H9 (cell line): ENCODE results near the gene TLE5. TPM values are rescaled to one million over a fixed set of nuclear protein-coding genes. Genes with fewer than 3 reads are reported as not detected.

Experiments used
- DNase-seq: peaks from one replicate; pipeline ENCODE4 v3.0.0-alpha.2; 2017
- H2AFZ ChIP-seq: one replicate; pipeline ENCODE4 v1.6.1; 2013; ENCODE audit warnings: mild to moderate bottlenecking, low read length, control low read depth, moderate library complexity
- H2AK5ac ChIP-seq: 2 replicates; pipeline ENCODE4 v1.6.1; 2013; ENCODE audit warnings: low read length, control low read depth, mixed read lengths; ENCODE audit not compliant: insufficient read length
- H2BK120ac ChIP-seq: one replicate; pipeline ENCODE4 v1.6.1; 2013; ENCODE audit warnings: low read depth, mild to moderate bottlenecking, low read length, control low read depth, inconsistent platforms; ENCODE audit not compliant: poor library complexity, severe bottlenecking
- H2BK12ac ChIP-seq: 2 replicates; pipeline ENCODE4 v1.6.1; 2013; ENCODE audit warnings: low read length, control low read depth, mixed read lengths, low read depth; ENCODE audit not compliant: insufficient read length
- H2BK15ac ChIP-seq: 2 replicates; pipeline ENCODE4 v1.6.1; 2013; ENCODE audit warnings: low read depth, low read length, control low read depth
- H2BK20ac ChIP-seq: one replicate; pipeline ENCODE4 v1.6.1; 2013; ENCODE audit warnings: low read depth, mild to moderate bottlenecking, low read length, control low read depth, inconsistent platforms; ENCODE audit not compliant: poor library complexity, severe bottlenecking
- H2BK5ac ChIP-seq: 2 replicates; pipeline ENCODE4 v1.6.1; 2013; ENCODE audit warnings: low read length, control low read depth, mixed read lengths; ENCODE audit not compliant: insufficient read length
- H3K14ac ChIP-seq: 2 replicates; pipeline ENCODE4 v1.6.1; 2013; ENCODE audit warnings: low read length, control low read depth; ENCODE audit not compliant: insufficient read depth
- H3K18ac ChIP-seq: 2 replicates; pipeline ENCODE4 v1.6.1; 2013; ENCODE audit warnings: low read depth, mild to moderate bottlenecking, mixed read lengths, low read length, control low read depth; ENCODE audit not compliant: insufficient read length
- H3K23ac ChIP-seq: 2 replicates; pipeline ENCODE4 v1.6.1; 2013; ENCODE audit warnings: low read length, control low read depth, mixed read lengths, low read depth; ENCODE audit not compliant: insufficient read length
- H3K23me2 ChIP-seq: 2 replicates; pipeline ENCODE4 v1.6.1; 2013; ENCODE audit warnings: low read depth, mild to moderate bottlenecking, mixed read lengths, low read length, control low read depth; ENCODE audit not compliant: insufficient read length, poor library complexity, severe bottlenecking
- H3K27ac ChIP-seq: 2 replicates; pipeline ENCODE4 v1.5.1; 2013; ENCODE audit warnings: low read length, control low read depth, mixed read lengths, low read depth; ENCODE audit not compliant: insufficient read length
- H3K27me3 ChIP-seq: 2 replicates; pipeline ENCODE4 v1.6.1; 2013; ENCODE audit warnings: low read length, control low read depth, inconsistent platforms; ENCODE audit not compliant: insufficient read depth
- H3K4ac ChIP-seq: 2 replicates; pipeline ENCODE4 v1.6.1; 2013; ENCODE audit warnings: low read depth, mild to moderate bottlenecking, control low read depth, inconsistent platforms, low read length, moderate library complexity
- H3K4me1 ChIP-seq: 2 replicates; pipeline ENCODE4 v1.6.1; 2013; ENCODE audit warnings: low read length, control low read depth, inconsistent platforms; ENCODE audit not compliant: insufficient read depth
- H3K4me2 ChIP-seq: 2 replicates; pipeline ENCODE4 v1.6.1; 2013; ENCODE audit warnings: low read length, control low read depth, mixed read lengths; ENCODE audit not compliant: insufficient read length, insufficient read depth
- H3K56ac ChIP-seq: 2 replicates; pipeline ENCODE4 v1.6.1; 2013; ENCODE audit warnings: low read depth, mild to moderate bottlenecking, mixed read lengths, low read length, control low read depth; ENCODE audit not compliant: insufficient read length
- H3K79me1 ChIP-seq: 2 replicates; pipeline ENCODE4 v1.6.1; 2013; ENCODE audit warnings: low read depth, mild to moderate bottlenecking, moderate library complexity, low read length, control low read depth, inconsistent platforms; ENCODE audit not compliant: insufficient read depth, poor library complexity, severe bottlenecking
- H3K79me2 ChIP-seq: 2 replicates; pipeline ENCODE4 v1.6.1; 2013; ENCODE audit warnings: low read length, control low read depth, inconsistent platforms; ENCODE audit not compliant: insufficient read depth
- H3K9ac ChIP-seq: 2 replicates; pipeline ENCODE4 v1.6.1; 2013; ENCODE audit warnings: low read length, control low read depth, mixed read lengths; ENCODE audit not compliant: insufficient read length; ENCODE audit errors: extremely low read depth
- H3K9me3 ChIP-seq: one replicate; pipeline ENCODE4 v1.6.1; 2013; ENCODE audit warnings: low read depth, low read length, inconsistent platforms; ENCODE audit not compliant: control insufficient read depth
- H3T11ph ChIP-seq: one replicate; pipeline ENCODE4 v1.6.1; 2013; ENCODE audit warnings: mild to moderate bottlenecking, low read length, control low read depth, inconsistent platforms
- H4K20me1 ChIP-seq: one replicate; pipeline ENCODE4 v1.6.1; 2013; ENCODE audit not compliant: control insufficient read depth, insufficient read length, insufficient read depth
- H4K5ac ChIP-seq: 2 replicates; pipeline ENCODE4 v1.6.1; 2013; ENCODE audit warnings: low read depth, mild to moderate bottlenecking, mixed read lengths, low read length, control low read depth; ENCODE audit not compliant: insufficient read length
- H4K8ac ChIP-seq: replicated peaks from 2 replicates; pipeline ENCODE4 v1.6.1; 2013; ENCODE audit warnings: low read length, control low read depth, mixed read lengths, low read depth; ENCODE audit not compliant: insufficient read length
- H4K91ac ChIP-seq: 2 replicates; pipeline ENCODE4 v1.6.1; 2013; ENCODE audit warnings: low read depth, mild to moderate bottlenecking, moderate library complexity, mixed read lengths, low read length, control low read depth; ENCODE audit not compliant: insufficient read length
- H3K27ac Mint-ChIP-seq, 3 experiments: 2 replicates in 2 of 3; 3 replicates in 1 of 3; pipeline ENCODE4 v1.8.0; 2020 to 2021; ENCODE audit warnings: mixed read lengths in 3 of 3, mild to moderate bottlenecking in 1 of 3, moderate library complexity in 1 of 3
- H3K27me3 Mint-ChIP-seq: 2 replicates; pipeline ENCODE4 v1.8.0; 2021; ENCODE audit warnings: low read depth, mild to moderate bottlenecking, moderate library complexity, mixed read lengths
- H3K36me3 Mint-ChIP-seq, 3 experiments: 2 replicates in 2 of 3; 3 replicates in 1 of 3; pipeline ENCODE4 v1.8.0; 2020 to 2021; ENCODE audit warnings: low read depth in 3 of 3, mixed read lengths in 3 of 3; ENCODE audit not compliant: insufficient read depth in 1 of 3
- H3K4me1 Mint-ChIP-seq, 2 experiments: 2 replicates each; pipeline ENCODE4 v1.8.0; 2020; ENCODE audit warnings: mixed read lengths in 2 of 2
- H3K4me3 Mint-ChIP-seq, 2 experiments: 2 replicates in 1 of 2; 3 replicates in 1 of 2; pipeline ENCODE4 v1.8.0; 2020 to 2021; ENCODE audit warnings: mild to moderate bottlenecking in 2 of 2, mixed read lengths in 2 of 2, moderate library complexity in 1 of 2
- H3K9me3 Mint-ChIP-seq, 2 experiments: 2 replicates in 1 of 2; 3 replicates in 1 of 2; pipeline ENCODE4 v1.8.0; 2020; ENCODE audit warnings: mild to moderate bottlenecking in 2 of 2, mixed read lengths in 2 of 2, moderate library complexity in 1 of 2
- WGBS: extraction: QIAGEN DNeasy Blood & Tissue Kit; methylation state at CpG from one replicate; pipeline ENCODE4 v1.1.7; 2013; ENCODE audit warnings: missing lambda C conversion rate, low lambda C conversion rate, mixed read lengths; ENCODE audit not compliant: insufficient read length; ENCODE audit errors: extremely low coverage; 5-methylcytosine and 5-hydroxymethylcytosine counted together
- total RNA-seq: library from RNA; stranded (reverse); gene quantifications from 2 replicates; pipeline ENCODE4 v1.2.1, GENCODE V29; 2021
- TF ChIP-seq, protein P1 (sequence below): fragments of 200-600 bp; sonication (generic); conservative IDR thresholded peaks from 3 replicates; pipeline ENCODE4 v1.8.0; 2021; ENCODE audit warnings: antibody characterized with exemption, mild to moderate bottlenecking

Gene TLE5
- total RNA-seq, 1 experiment from 2014 or later: 221 TPM

DNA sequence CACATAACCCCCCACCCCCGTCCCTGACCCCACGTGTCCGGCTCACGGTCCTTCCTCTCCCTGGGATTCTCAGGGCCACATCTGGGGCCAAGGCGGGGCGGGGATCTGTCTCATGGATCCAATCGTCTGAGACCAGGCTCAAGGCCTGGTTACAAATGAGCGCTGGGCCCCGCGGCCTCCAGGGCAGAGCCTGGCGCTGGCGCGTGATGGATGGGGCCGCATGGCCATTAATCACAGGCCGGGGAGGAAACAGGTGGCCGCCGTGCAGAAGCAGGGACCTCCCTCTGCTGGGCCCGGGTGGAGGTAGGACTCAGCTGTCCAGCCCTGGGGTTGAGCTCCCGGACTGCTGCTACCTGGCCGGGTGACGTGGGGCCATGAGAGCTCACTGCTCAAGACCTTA, 5.8 kb upstream of the TLE5 start:
- H3K79me2 ChIP-seq: no peaks in the 10 kb centered on the region
- H3K9ac ChIP-seq: no peak overlapping the region
- no peaks in the 10 kb centered on the region for H3K4me1 ChIP-seq
- Mint-ChIP-seq H3K9me3 (no peaks in the 10 kb centered on the region; a peak in 1 of 5 replicates), H3K27ac (no peak overlapping the region), H3K4me1 (peaks cover 0 to 5% of the 10 kb centered on the region in 2 experiments; a peak in 2 of 4 replicates), H3K4me3 (no peak overlapping the region), H3K36me3 (no peaks in the 10 kb centered on the region), H3K27me3 (peaks cover under 1% of the 10 kb centered on the region)
- TF ChIP-seq, protein P1, sequence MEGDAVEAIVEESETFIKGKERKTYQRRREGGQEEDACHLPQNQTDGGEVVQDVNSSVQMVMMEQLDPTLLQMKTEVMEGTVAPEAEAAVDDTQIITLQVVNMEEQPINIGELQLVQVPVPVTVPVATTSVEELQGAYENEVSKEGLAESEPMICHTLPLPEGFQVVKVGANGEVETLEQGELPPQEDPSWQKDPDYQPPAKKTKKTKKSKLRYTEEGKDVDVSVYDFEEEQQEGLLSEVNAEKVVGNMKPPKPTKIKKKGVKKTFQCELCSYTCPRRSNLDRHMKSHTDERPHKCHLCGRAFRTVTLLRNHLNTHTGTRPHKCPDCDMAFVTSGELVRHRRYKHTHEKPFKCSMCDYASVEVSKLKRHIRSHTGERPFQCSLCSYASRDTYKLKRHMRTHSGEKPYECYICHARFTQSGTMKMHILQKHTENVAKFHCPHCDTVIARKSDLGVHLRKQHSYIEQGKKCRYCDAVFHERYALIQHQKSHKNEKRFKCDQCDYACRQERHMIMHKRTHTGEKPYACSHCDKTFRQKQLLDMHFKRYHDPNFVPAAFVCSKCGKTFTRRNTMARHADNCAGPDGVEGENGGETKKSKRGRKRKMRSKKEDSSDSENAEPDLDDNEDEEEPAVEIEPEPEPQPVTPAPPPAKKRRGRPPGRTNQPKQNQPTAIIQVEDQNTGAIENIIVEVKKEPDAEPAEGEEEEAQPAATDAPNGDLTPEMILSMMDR: no peak
- no peaks in the 10 kb centered on the region for H3K23me2 ChIP-seq
- H4K20me1 ChIP-seq: no peaks in the 10 kb centered on the region
- H2BK120ac ChIP-seq: no peak overlapping the region
- WGBS: no CpG with 5 or more reads among the region's 21 CpGs
- H2BK15ac ChIP-seq: no peak overlapping the region
- H3K27me3 ChIP-seq: no peaks in the 10 kb centered on the region
- H2AK5ac ChIP-seq: no peak overlapping the region
- H2BK12ac ChIP-seq: no peak overlapping the region
- H3T11ph ChIP-seq: no peak overlapping the region
- H4K8ac ChIP-seq: no peak overlapping the region
- H2BK20ac ChIP-seq: no peak overlapping the region
- H2BK5ac ChIP-seq: no peak overlapping the region
- no peak overlapping the region for H4K5ac ChIP-seq
- no peaks in the 10 kb centered on the region for H3K9me3 ChIP-seq
- no peak overlapping the region for H3K18ac ChIP-seq
- H3K14ac ChIP-seq: no peak overlapping the region
- no peak overlapping the region for H3K23ac ChIP-seq
- no peak overlapping the region for H2AFZ ChIP-seq
- no peak overlapping the region for H3K27ac ChIP-seq
- no peak overlapping the region for H3K56ac ChIP-seq
- no peak overlapping the region for H4K91ac ChIP-seq
- no peaks in the 10 kb centered on the region for H3K79me1 ChIP-seq
- DNase-seq: no peak
- H3K4me2 ChIP-seq: no peak overlapping the region
- no peak overlapping the region for H3K4ac ChIP-seq
